Measurements from ENCODE around the gene RRP15.

RRP15 gene

DNA sequence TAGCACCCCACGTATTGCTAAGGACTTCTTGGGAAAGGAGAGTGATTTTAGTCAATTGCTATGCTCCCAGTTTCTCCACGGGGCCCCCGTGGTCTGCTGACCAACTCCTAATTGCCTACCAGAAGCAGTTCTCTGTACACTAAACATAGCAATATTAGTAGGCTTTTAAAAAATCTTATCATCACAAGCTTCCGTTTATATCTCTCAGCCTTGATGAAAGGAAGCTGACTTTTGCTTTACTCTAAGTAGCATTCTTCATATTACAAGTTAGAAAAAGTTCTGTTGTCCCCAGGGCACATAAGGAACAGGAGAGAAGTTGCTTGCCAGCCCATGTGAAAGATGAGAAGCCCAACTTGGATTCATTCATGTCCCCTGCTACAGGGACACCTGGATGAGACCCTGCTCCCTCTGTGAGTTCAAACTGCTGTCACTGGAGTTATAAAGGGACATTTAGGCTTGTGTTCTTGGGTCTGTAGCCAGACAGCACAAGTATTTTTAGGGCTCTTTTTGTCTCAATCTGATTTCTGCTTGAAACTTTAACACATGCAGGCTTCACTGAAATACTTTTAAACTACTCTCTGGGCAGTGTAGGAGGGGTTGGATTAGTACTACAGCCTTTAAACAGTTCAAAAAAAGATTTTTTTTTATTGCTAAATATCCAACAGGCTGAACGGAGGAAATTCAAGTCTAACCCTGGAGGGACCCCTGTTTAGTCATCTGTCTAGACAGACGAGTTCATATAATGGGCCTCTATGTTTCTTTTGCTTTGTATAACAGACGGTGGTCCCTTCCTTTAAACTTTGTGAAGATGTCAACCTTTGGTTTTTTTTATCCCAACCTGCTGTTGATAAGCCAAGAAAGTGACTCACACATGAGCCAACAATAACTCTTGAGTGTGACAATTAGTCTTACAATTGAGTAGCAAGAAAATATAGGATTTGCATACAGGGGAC, 89.6 kb downstream of the RRP15 start:
- Histone ChIP-seq H3F3A (ENCODE audit: low read depth) (no peaks in the 10 kb centered on the region), H3K9me3 (ENCODE audit: insufficient read depth, low read depth, low read length) (no peaks in the 10 kb centered on the region), H2AFZ (ENCODE audit: low read length) (no peak overlapping the region), H3K9ac (ENCODE audit: low read depth, low read length, poor library complexity, severe bottlenecking) (no peak overlapping the region), H3K79me2 (ENCODE audit: insufficient read depth, low read length) (no peaks in the 10 kb centered on the region), H3K27me3 (ENCODE audit: insufficient read depth, low read length, poor library complexity, severe bottlenecking) (peaks cover 60% of the 10 kb centered on the region), H3K4me1 (ENCODE audit: insufficient read depth, low read length, poor library complexity, severe bottlenecking) (peaks cover 9% of the 10 kb centered on the region), H3K9me2 (replicated peaks; ENCODE audit: low read depth, low read length) (no peaks in the 10 kb centered on the region), H3K4me3 (ENCODE audit: low read length, poor library complexity, severe bottlenecking) (no peak overlapping the region), H3K4me2 (ENCODE audit: low read depth, low read length, poor library complexity, severe bottlenecking) (no peak overlapping the region), H3K36me3 (ENCODE audit: insufficient read depth, low read length) (no peaks in the 10 kb centered on the region), H4K20me1 (ENCODE audit: insufficient read depth, low read length, poor library complexity, severe bottlenecking) (no peaks in the 10 kb centered on the region)
- TF ChIP-seq EZH2phosphoT487 (IDR thresholded peaks at IDR 0.05; ENCODE audit: borderline replicate concordance) (no peak), CTCF (conservative IDR thresholded peaks at IDR 0.05; ENCODE audit: low read length) (no peak)

DNA sequence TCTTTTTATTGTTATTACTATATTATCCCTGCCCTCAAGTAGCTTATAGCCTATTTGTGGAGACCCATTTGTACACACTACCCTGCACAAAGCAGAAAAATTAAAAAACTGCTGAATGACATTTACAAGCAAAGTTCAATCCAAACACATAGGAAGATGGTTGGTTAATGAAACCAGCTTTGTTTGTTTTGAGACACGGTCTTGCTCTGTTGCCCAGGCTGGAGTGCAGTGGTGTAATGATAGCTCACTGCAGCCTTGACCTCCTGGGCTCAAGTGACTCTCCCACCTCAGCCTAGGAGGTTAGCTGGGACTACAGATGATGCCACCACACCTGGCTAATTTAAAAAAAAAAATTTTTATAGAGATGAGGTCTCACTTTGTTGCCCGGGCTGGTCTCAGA, 91.6 kb downstream of the RRP15 start:
- Histone ChIP-seq H2AFZ (ENCODE audit: low read length) (no peak overlapping the region), H3K9me3 (ENCODE audit: insufficient read depth, low read depth, low read length) (no peaks in the 10 kb centered on the region), H3K4me2 (ENCODE audit: low read depth, low read length, poor library complexity, severe bottlenecking) (peak overlapping the region; percentile 43), H3K4me3 (ENCODE audit: low read length, poor library complexity, severe bottlenecking) (no peak overlapping the region), H3K9me2 (replicated peaks; ENCODE audit: low read depth, low read length) (no peaks in the 10 kb centered on the region), H3F3A (ENCODE audit: low read depth) (no peaks in the 10 kb centered on the region), H3K27me3 (ENCODE audit: insufficient read depth, low read length, poor library complexity, severe bottlenecking) (peaks cover 77% of the 10 kb centered on the region), H3K36me3 (ENCODE audit: insufficient read depth, low read length) (no peaks in the 10 kb centered on the region), H3K9ac (ENCODE audit: low read depth, low read length, poor library complexity, severe bottlenecking) (no peak overlapping the region), H3K79me2 (ENCODE audit: insufficient read depth, low read length) (no peaks in the 10 kb centered on the region), H3K4me1 (ENCODE audit: insufficient read depth, low read length, poor library complexity, severe bottlenecking) (peaks cover 9% of the 10 kb centered on the region), H4K20me1 (ENCODE audit: insufficient read depth, low read length, poor library complexity, severe bottlenecking) (no peaks in the 10 kb centered on the region)
- TF ChIP-seq CTCF (conservative IDR thresholded peaks at IDR 0.05; ENCODE audit: low read length), result no peak
- no peak for TF ChIP-seq EZH2phosphoT487 (IDR thresholded peaks at IDR 0.05; ENCODE audit: borderline replicate concordance)

- Histone ChIP-seq H3K4me3 (ENCODE audit: low read length, poor library complexity, severe bottlenecking) (no peak overlapping the region), H3K79me2 (ENCODE audit: insufficient read depth, low read length) (no peaks in the 10 kb centered on the region), H3K9me2 (replicated peaks; ENCODE audit: low read depth, low read length) (no peaks in the 10 kb centered on the region), H3F3A (ENCODE audit: low read depth) (no peaks in the 10 kb centered on the region), H3K4me2 (ENCODE audit: low read depth, low read length, poor library complexity, severe bottlenecking) (peak overlapping the region; percentile 43), H3K9me3 (ENCODE audit: insufficient read depth, low read depth, low read length) (no peaks in the 10 kb centered on the region), H3K9ac (ENCODE audit: low read depth, low read length, poor library complexity, severe bottlenecking) (no peak overlapping the region), H3K4me1 (ENCODE audit: insufficient read depth, low read length, poor library complexity, severe bottlenecking) (peaks cover 9% of the 10 kb centered on the region), H2AFZ (ENCODE audit: low read length) (no peak overlapping the region), H3K36me3 (ENCODE audit: insufficient read depth, low read length) (no peaks in the 10 kb centered on the region), H3K27me3 (ENCODE audit: insufficient read depth, low read length, poor library complexity, severe bottlenecking) (peaks cover 77% of the 10 kb centered on the region), H4K20me1 (ENCODE audit: insufficient read depth, low read length, poor library complexity, severe bottlenecking) (no peaks in the 10 kb centered on the region)
- TF ChIP-seq CTCF (conservative IDR thresholded peaks at IDR 0.05; ENCODE audit: low read length) (no peak), EZH2phosphoT487 (IDR thresholded peaks at IDR 0.05; ENCODE audit: borderline replicate concordance) (no peak)
Observed at GRCh38 chr1:218377143-218377660, 92.1 kb downstream of the RRP15 start.
